Mesendoderm (in vitro differentiated cells): ENCODE data around the gene CNTRL.
"Not testable (repeated sequence)": the region's sequence is repeated elsewhere in the genome, so short reads cannot be mapped to it uniquely, and the experiment has no call there.

Experiments
- DNase-seq: peaks from one replicate; pipeline ENCODE4 v3.0.0; 2013
- H2AK5ac ChIP-seq: 2 replicates; pipeline ENCODE4 v1.6.1; 2013; ENCODE audit warnings: low read length, inconsistent platforms
- H2BK120ac ChIP-seq: 2 replicates; pipeline ENCODE4 v1.6.1; 2013; ENCODE audit warnings: low read depth, mild to moderate bottlenecking, low read length, moderate library complexity, mixed read lengths
- H2BK15ac ChIP-seq: replicated peaks from 2 replicates; pipeline ENCODE4 v1.6.1; 2013; ENCODE audit warnings: low read depth, mild to moderate bottlenecking, moderate library complexity
- H2BK5ac ChIP-seq: 2 replicates; pipeline ENCODE4 v1.6.1; 2013; ENCODE audit warnings: low read length, inconsistent platforms
- H3K18ac ChIP-seq: 2 replicates; pipeline ENCODE4 v1.6.1; 2013; ENCODE audit warnings: mild to moderate bottlenecking, low read length, mixed read lengths
- H3K23ac ChIP-seq: one replicate; pipeline ENCODE4 v1.6.1; 2013; ENCODE audit warnings: low read length
- H3K27ac ChIP-seq: 2 replicates; pipeline ENCODE4 v1.5.1; 2013; ENCODE audit warnings: low read depth, mild to moderate bottlenecking, inconsistent platforms, low read length, moderate library complexity
- H3K27me3 ChIP-seq: 2 replicates; pipeline ENCODE4 v1.6.1; 2013; ENCODE audit warnings: low read length, control low read depth, mild to moderate bottlenecking, inconsistent platforms; ENCODE audit not compliant: insufficient read depth, poor library complexity
- H3K36me3 ChIP-seq: 2 replicates; pipeline ENCODE4 v1.6.1; 2013; ENCODE audit warnings: low read length, inconsistent platforms; ENCODE audit not compliant: control insufficient read depth, insufficient read depth
- H3K4ac ChIP-seq: one replicate; pipeline ENCODE4 v1.6.1; 2013; ENCODE audit warnings: low read depth, mild to moderate bottlenecking, low read length, moderate library complexity
- H3K4me1 ChIP-seq: 2 replicates; pipeline ENCODE4 v1.6.1; 2013; ENCODE audit warnings: low read depth, low read length, inconsistent platforms; ENCODE audit not compliant: control insufficient read depth
- H3K4me2 ChIP-seq: 2 replicates; pipeline ENCODE4 v1.6.1; 2013; ENCODE audit warnings: low read length
- H3K4me3 ChIP-seq: 2 replicates; pipeline ENCODE4 v1.5.1; 2013; ENCODE audit warnings: mild to moderate bottlenecking, low read length
- H3K56ac ChIP-seq: one replicate; pipeline ENCODE4 v1.6.1; 2013; ENCODE audit warnings: low read length
- H3K79me1 ChIP-seq: 2 replicates; pipeline ENCODE4 v1.6.1; 2013; ENCODE audit warnings: low read length, inconsistent platforms
- H3K79me2 ChIP-seq: 2 replicates; pipeline ENCODE4 v1.6.1; 2013; ENCODE audit warnings: mild to moderate bottlenecking, low read length; ENCODE audit not compliant: control insufficient read depth, insufficient read depth
- H3K9ac ChIP-seq: 2 replicates; pipeline ENCODE4 v1.6.1; 2013; ENCODE audit warnings: low read length, inconsistent platforms
- H4K5ac ChIP-seq: one replicate; pipeline ENCODE4 v1.6.1; 2013; ENCODE audit warnings: low read length
- H4K8ac ChIP-seq: one replicate; pipeline ENCODE4 v1.6.1; 2013; ENCODE audit warnings: low read depth, mild to moderate bottlenecking, control low read depth, low read length, moderate library complexity
- WGBS: extraction: QIAGEN DNeasy Blood & Tissue Kit; methylation state at CpG from one replicate; pipeline ENCODE4 v1.1.7; 2013; ENCODE audit warnings: low lambda C conversion rate, missing lambda C conversion rate; ENCODE audit not compliant: insufficient coverage; ENCODE audit errors: extremely low coverage; 5-methylcytosine and 5-hydroxymethylcytosine counted together

The CNTRL gene

GRCh38 chr9:121178676-121179372, 104.1 kb downstream of the CNTRL start:
- Histone ChIP-seq H2BK5ac (no peak overlapping the region), H3K27me3 (no peaks in the 10 kb centered on the region), H3K18ac (no peak overlapping the region), H3K23ac (no peak overlapping the region), H3K4me3 (no peak overlapping the region), H3K27ac (no peak overlapping the region), H3K9ac (no peak overlapping the region), H3K79me2 (no peaks in the 10 kb centered on the region), H3K36me3 (no peaks in the 10 kb centered on the region), H3K79me1 (no peaks in the 10 kb centered on the region), H3K4me1 (no peaks in the 10 kb centered on the region), H4K5ac (no peak overlapping the region), H2AK5ac (no peak overlapping the region), H2BK15ac (no peak overlapping the region), H4K8ac (no peak overlapping the region), H3K56ac (no peak overlapping the region), H3K4ac (no peak overlapping the region), H2BK120ac (no peak overlapping the region), H3K4me2 (no peak overlapping the region)
- WGBS, result 100% methylated on average over 1 of the region's 6 CpGs
- no peak for DNase-seq

GRCh38 chr9:121179373-121179721, 104.6 kb downstream of the CNTRL start:
- H3K36me3 ChIP-seq, DNase-seq, H3K4me3 ChIP-seq, H3K4ac ChIP-seq, H4K8ac ChIP-seq, H3K56ac ChIP-seq, H4K5ac ChIP-seq, H2AK5ac ChIP-seq, H3K18ac ChIP-seq, H3K23ac ChIP-seq, H3K4me1 ChIP-seq, H3K9ac ChIP-seq, H3K27me3 ChIP-seq, H3K4me2 ChIP-seq, H2BK120ac ChIP-seq, H2BK15ac ChIP-seq, H2BK5ac ChIP-seq, H3K79me2 ChIP-seq, H3K79me1 ChIP-seq, H3K27ac ChIP-seq: not testable (repeated sequence)
- WGBS, result no CpG with 5 or more reads among the region's 1 CpG

- Histone ChIP-seq H3K27ac (no peak overlapping the region), H3K79me1 (no peaks in the 10 kb centered on the region), H2BK5ac (no peak overlapping the region), H2AK5ac (no peak overlapping the region), H4K8ac (no peak overlapping the region), H3K23ac (no peak overlapping the region), H3K4me3 (no peak overlapping the region), H4K5ac (no peak overlapping the region), H3K36me3 (no peaks in the 10 kb centered on the region), H3K56ac (no peak overlapping the region), H3K4me2 (no peak overlapping the region), H2BK15ac (no peak overlapping the region), H2BK120ac (no peak overlapping the region), H3K79me2 (no peaks in the 10 kb centered on the region), H3K27me3 (no peaks in the 10 kb centered on the region), H3K18ac (no peak overlapping the region), H3K9ac (no peak overlapping the region), H3K4ac (no peak overlapping the region), H3K4me1 (no peaks in the 10 kb centered on the region)
- WGBS, result no CpG with 5 or more reads among the region's 3 CpGs
- DNase-seq, result no peak
These were observed 105.4 kb downstream of the CNTRL start for GRCh38 chr9:121179930-121180681.

- Histone ChIP-seq H2BK120ac (no peak overlapping the region), H3K27me3 (no peaks in the 10 kb centered on the region), H3K4me3 (no peak overlapping the region), H3K18ac (no peak overlapping the region), H4K8ac (no peak overlapping the region), H4K5ac (no peak overlapping the region), H3K79me1 (peaks cover 2% of the 10 kb centered on the region), H3K56ac (no peak overlapping the region), H3K9ac (no peak overlapping the region), H3K36me3 (no peaks in the 10 kb centered on the region), H3K27ac (no peak overlapping the region), H3K79me2 (no peaks in the 10 kb centered on the region), H2BK5ac (no peak overlapping the region), H3K23ac (no peak overlapping the region), H3K4me1 (peaks cover 2% of the 10 kb centered on the region), H3K4me2 (no peak overlapping the region), H2AK5ac (no peak overlapping the region), H3K4ac (no peak overlapping the region), H2BK15ac (no peak overlapping the region)
- WGBS, result no CpG with 5 or more reads among the region's 3 CpGs
- DNase-seq, result no peak
These were observed 107.5 kb downstream of the CNTRL start for GRCh38 chr9:121182101-121182836.

- H3K36me3 ChIP-seq, result no peaks in the 10 kb centered on the region
- H2AK5ac ChIP-seq, result no peak overlapping the region
- H3K27ac ChIP-seq, result no peak overlapping the region
- H4K5ac ChIP-seq, result no peak overlapping the region
- no peak for DNase-seq
- H3K4me2 ChIP-seq, result no peak overlapping the region
- H3K79me2 ChIP-seq, result no peaks in the 10 kb centered on the region
- no peak overlapping the region for H2BK5ac ChIP-seq
- no peak overlapping the region for H2BK120ac ChIP-seq
- no peak overlapping the region for H3K18ac ChIP-seq
- no peak overlapping the region for H3K4ac ChIP-seq
- H3K23ac ChIP-seq, result no peak overlapping the region
- no peak overlapping the region for H3K4me3 ChIP-seq
- peaks cover 2% of the 10 kb centered on the region for H3K79me1 ChIP-seq
- H3K4me1 ChIP-seq, result peaks cover 2% of the 10 kb centered on the region
- H3K9ac ChIP-seq, result no peak overlapping the region
- no peaks in the 10 kb centered on the region for H3K27me3 ChIP-seq
- no peak overlapping the region for H2BK15ac ChIP-seq
- no peak overlapping the region for H4K8ac ChIP-seq
- no peak overlapping the region for H3K56ac ChIP-seq
These were observed 108.2 kb downstream of the CNTRL start for GRCh38 chr9:121182989-121183388.
